Renal cortex interstitium (tissue), 11 donors: ENCODE data around the gene KLK15. TPM values are rescaled to one million over a fixed set of nuclear protein-coding genes. Genes with fewer than 3 reads are reported as not detected.
"Not testable (repeated sequence)": the region's sequence is repeated elsewhere in the genome, so short reads cannot be mapped to it uniquely, and the experiment has no call there.

Source experiments
- DNase-seq, 11 donors: peaks; one replicate each; pipeline ENCODE4 v3.0.0-alpha.2; 2013; ENCODE audit warnings: low read depth in 9 of 11, low spot score in 4 of 11; ENCODE audit errors: extremely low read depth in 1 of 11
- polyA plus RNA-seq, 3 donors: library from polyadenylated mRNA; unstranded; fragments of 120-200 nt; gene quantifications; one replicate each; pipeline ENCODE4 v1.2.1, GENCODE V29; 2013; ENCODE audit not compliant: insufficient read length in 3 of 3

Gene KLK15
- polyA plus RNA-seq, 3 donors, result not detected

GRCh38 chr19:50790396-50790795 lies 43.0 kb downstream of the KLK15 start, which contains the start of gene ACP4:
Gene ACP4 (plus strand): TSS chr19:50790415. CDS start chr19:50790415, 0 bp downstream.
- DNase-seq, result no peak

- no peak for DNase-seq
These were observed 48.0 kb downstream of the KLK15 start for GRCh38 chr19:50785329-50785728.

GRCh38 chr19:50784710-50785109 lies 48.7 kb downstream of the KLK15 start:
- DNase-seq, result no peak

- DNase-seq, result not testable (repeated sequence)
These were observed 49.6 kb downstream of the KLK15 start for GRCh38 chr19:50783848-50784152.

GRCh38 chr19:50780753-50781435 lies 52.5 kb downstream of the KLK15 start:
- no peak for DNase-seq

- no peak for DNase-seq
These were observed 53.6 kb downstream of the KLK15 start for GRCh38 chr19:50779504-50780457.

- DNase-seq, result no peak
These were observed 54.4 kb downstream of the KLK15 start for GRCh38 chr19:50778906-50779430.

GRCh38 chr19:50777830-50778303 lies 55.5 kb downstream of the KLK15 start:
- DNase-seq, result no peak

- no peak for DNase-seq
These were observed 56.1 kb downstream of the KLK15 start for GRCh38 chr19:50777261-50777660.

- DNase-seq, result no peak
These were observed 57.2 kb downstream of the KLK15 start for GRCh38 chr19:50776131-50776530.

Other genes with a start within 250 kb of the KLK15 start
- gene SYT3, start 193.7 kb downstream of the KLK15 start, polyA plus RNA-seq, result 1 to 10 TPM in 1 of 3 donors, under 1 TPM in 2; 0.37 to 1.5 (median 0.57) TPM
- 1 to 10 TPM; 1.4 to 5.1 (median 2.3) TPM for gene C19orf81, start 184.1 kb downstream of the KLK15 start, polyA plus RNA-seq
- gene SHANK1, start 113.8 kb downstream of the KLK15 start, polyA plus RNA-seq, result 1 to 10 TPM; 4.5 to 5.6 (median 5.5) TPM
- 10 to 100 TPM; 18.5 to 37.9 (median 37.6) TPM for gene CLEC11A, start 110.2 kb downstream of the KLK15 start, polyA plus RNA-seq
- not detected for gene GPR32, start 63.1 kb downstream of the KLK15 start, polyA plus RNA-seq
- gene ACP4, start 43.2 kb downstream of the KLK15 start, polyA plus RNA-seq, result under 1 TPM in 2 of 3 donors, not detected in 1; 0.07 to 0.36 TPM
- 1 to 10 TPM; 1.3 TPM for gene KLK1, start 9.8 kb downstream of the KLK15 start, polyA plus RNA-seq
- gene KLK3, start 21.3 kb upstream of the KLK15 start, polyA plus RNA-seq, result under 1 TPM; 0.42 to 0.65 (median 0.48) TPM
- gene KLK2, start 39.9 kb upstream of the KLK15 start, polyA plus RNA-seq, result under 1 TPM in 1 of 3 donors, not detected in 2; 0.42 TPM
- not detected for gene KLK4, start 77.8 kb upstream of the KLK15 start, polyA plus RNA-seq
- gene KLK5, start 119.5 kb upstream of the KLK15 start, polyA plus RNA-seq, result 1 to 10 TPM; 1.2 to 1.9 (median 1.5) TPM
- 10 to 100 TPM; 29.7 to 34.7 (median 32.4) TPM for gene KLK6, start 136.0 kb upstream of the KLK15 start, polyA plus RNA-seq
- gene KLK7, start 150.3 kb upstream of the KLK15 start, polyA plus RNA-seq, result 1 to 10 TPM; 3.9 to 4.6 (median 4.2) TPM
- 1 to 10 TPM; 2.4 to 4.0 (median 3.6) TPM for gene KLK8, start 168.0 kb upstream of the KLK15 start, polyA plus RNA-seq
- under 1 TPM; 0.32 to 0.44 (median 0.37) TPM for gene KLK10, start 186.1 kb upstream of the KLK15 start, polyA plus RNA-seq
- gene KLK11, start 193.0 kb upstream of the KLK15 start, polyA plus RNA-seq, result under 1 TPM in 2 of 3 donors, not detected in 1; 0.19 to 0.38 TPM
- not detected for gene KLK12, start 201.4 kb upstream of the KLK15 start, polyA plus RNA-seq
- gene KLK13, start 231.5 kb upstream of the KLK15 start, polyA plus RNA-seq, result under 1 TPM; 0.39 to 0.68 (median 0.40) TPM
- gene KLK14, start 249.3 kb upstream of the KLK15 start, polyA plus RNA-seq, result under 1 TPM; 0.22 to 0.51 (median 0.23) TPM